HG02938 (cell line): Measurements from ENCODE around the gene DRAP1.
"Not testable (repeated sequence)": the region's sequence is repeated elsewhere in the genome, so short reads cannot be mapped to it uniquely, and the experiment has no call there.

Experiments
- ATAC-seq: cut with Tn5 transposase; IDR thresholded peaks from one replicate; pipeline ENCODE4 v1.9.1; 2021; ENCODE audit warnings: mild to moderate bottlenecking, moderate library complexity; ENCODE audit not compliant: unreplicated experiment

Gene DRAP1

GRCh38 chr11:65928667-65929066 lies 9.4 kb downstream of the DRAP1 start:
- ATAC-seq: no peak

GRCh38 chr11:65931773-65932557 lies 12.7 kb downstream of the DRAP1 start:
- ATAC-seq: no peak

GRCh38 chr11:65932558-65932919 lies 13.3 kb downstream of the DRAP1 start:
- no peak for ATAC-seq

GRCh38 chr11:65934014-65934413 lies 14.8 kb downstream of the DRAP1 start:
- no peak for ATAC-seq

GRCh38 chr11:65937766-65938165 lies 18.5 kb downstream of the DRAP1 start:
- no peak for ATAC-seq

- ATAC-seq: no peak
Measured at GRCh38 chr11:65941720-65942310, 22.6 kb downstream of the DRAP1 start.

GRCh38 chr11:65942531-65942930 lies 23.3 kb downstream of the DRAP1 start:
- no peak for ATAC-seq

GRCh38 chr11:65944191-65944590 lies 25.0 kb downstream of the DRAP1 start:
- no peak for ATAC-seq

GRCh38 chr11:65944767-65945166 lies 25.5 kb downstream of the DRAP1 start:
- no peak for ATAC-seq

GRCh38 chr11:65945430-65945911 lies 26.2 kb downstream of the DRAP1 start, which contains the start of gene TSGA10IP:
Gene TSGA10IP (plus strand): TSS chr11:65945480. CDS start chr11:65945676, 196 bp downstream.
- no peak for ATAC-seq

- no peak for ATAC-seq
Measured at GRCh38 chr11:65945941-65946558, 26.8 kb downstream of the DRAP1 start.

- no peak for ATAC-seq
Measured at GRCh38 chr11:65946655-65947054, 27.4 kb downstream of the DRAP1 start.

GRCh38 chr11:65947133-65947532 lies 27.9 kb downstream of the DRAP1 start:
- no peak for ATAC-seq

- ATAC-seq: no peak
Measured at GRCh38 chr11:65947603-65948125, 28.4 kb downstream of the DRAP1 start.

GRCh38 chr11:65950711-65951110 lies 31.5 kb downstream of the DRAP1 start:
- not testable (repeated sequence) for ATAC-seq

GRCh38 chr11:65951641-65952040 lies 32.4 kb downstream of the DRAP1 start:
- ATAC-seq: not testable (repeated sequence)

GRCh38 chr11:65952052-65952521 lies 32.9 kb downstream of the DRAP1 start:
- ATAC-seq: no peak

GRCh38 chr11:65953471-65953870 lies 34.2 kb downstream of the DRAP1 start:
- ATAC-seq: no peak

- ATAC-seq: no peak
Measured at GRCh38 chr11:65954771-65955170, 35.5 kb downstream of the DRAP1 start.

- ATAC-seq: no peak
Measured at GRCh38 chr11:65958291-65958690, 39.1 kb downstream of the DRAP1 start.

GRCh38 chr11:65958774-65959420 lies 39.7 kb downstream of the DRAP1 start:
- no peak for ATAC-seq
